ENCODE results near the gene TRA2B. TPM values are rescaled to one million over a fixed set of nuclear protein-coding genes. Genes with fewer than 3 reads are reported as not detected.

Gene TRA2B
- total and polyA plus RNA-seq, 12 donors = 78.2 to 242 (median 106) TPM

- H3K36me3 ChIP-seq (replicated peaks in 1 of 2) = peaks cover 0 to 4% of the 10 kb centered on the region in 2 donors
- H3K27me3 ChIP-seq = no peaks in the 10 kb centered on the region
- intact Hi-C loops (cut with DNase I) = no loop called here
- no peak for DNase-seq
- 1 to 2% (median 1%) methylated on average over 11 of the region's 11 CpGs for WGBS, 4 donors
- peak overlapping the region in 3 of 4 donors; percentile 54 to 90 (median 89) for H3K4me3 ChIP-seq
- peaks cover 48 to 50% of the 10 kb centered on the region in 2 donors for H3K4me1 ChIP-seq (replicated peaks in 1 of 2)
- TF ChIP-seq, protein P1, sequence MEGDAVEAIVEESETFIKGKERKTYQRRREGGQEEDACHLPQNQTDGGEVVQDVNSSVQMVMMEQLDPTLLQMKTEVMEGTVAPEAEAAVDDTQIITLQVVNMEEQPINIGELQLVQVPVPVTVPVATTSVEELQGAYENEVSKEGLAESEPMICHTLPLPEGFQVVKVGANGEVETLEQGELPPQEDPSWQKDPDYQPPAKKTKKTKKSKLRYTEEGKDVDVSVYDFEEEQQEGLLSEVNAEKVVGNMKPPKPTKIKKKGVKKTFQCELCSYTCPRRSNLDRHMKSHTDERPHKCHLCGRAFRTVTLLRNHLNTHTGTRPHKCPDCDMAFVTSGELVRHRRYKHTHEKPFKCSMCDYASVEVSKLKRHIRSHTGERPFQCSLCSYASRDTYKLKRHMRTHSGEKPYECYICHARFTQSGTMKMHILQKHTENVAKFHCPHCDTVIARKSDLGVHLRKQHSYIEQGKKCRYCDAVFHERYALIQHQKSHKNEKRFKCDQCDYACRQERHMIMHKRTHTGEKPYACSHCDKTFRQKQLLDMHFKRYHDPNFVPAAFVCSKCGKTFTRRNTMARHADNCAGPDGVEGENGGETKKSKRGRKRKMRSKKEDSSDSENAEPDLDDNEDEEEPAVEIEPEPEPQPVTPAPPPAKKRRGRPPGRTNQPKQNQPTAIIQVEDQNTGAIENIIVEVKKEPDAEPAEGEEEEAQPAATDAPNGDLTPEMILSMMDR (IDR thresholded peaks at IDR 0.05) = no peak
- no peak for TF ChIP-seq POLR2A (IDR thresholded peaks at IDR 0.05)
- H3K27ac ChIP-seq = peak overlapping the region in 4 of 5 donors; percentile 38 to 100 (median 72)
- H3K9me3 ChIP-seq (replicated peaks in 1 of 3) = no peaks in the 10 kb centered on the region
Measured at GRCh38 chr3:185935465-185936272, 2.1 kb downstream of the TRA2B start.

DNA sequence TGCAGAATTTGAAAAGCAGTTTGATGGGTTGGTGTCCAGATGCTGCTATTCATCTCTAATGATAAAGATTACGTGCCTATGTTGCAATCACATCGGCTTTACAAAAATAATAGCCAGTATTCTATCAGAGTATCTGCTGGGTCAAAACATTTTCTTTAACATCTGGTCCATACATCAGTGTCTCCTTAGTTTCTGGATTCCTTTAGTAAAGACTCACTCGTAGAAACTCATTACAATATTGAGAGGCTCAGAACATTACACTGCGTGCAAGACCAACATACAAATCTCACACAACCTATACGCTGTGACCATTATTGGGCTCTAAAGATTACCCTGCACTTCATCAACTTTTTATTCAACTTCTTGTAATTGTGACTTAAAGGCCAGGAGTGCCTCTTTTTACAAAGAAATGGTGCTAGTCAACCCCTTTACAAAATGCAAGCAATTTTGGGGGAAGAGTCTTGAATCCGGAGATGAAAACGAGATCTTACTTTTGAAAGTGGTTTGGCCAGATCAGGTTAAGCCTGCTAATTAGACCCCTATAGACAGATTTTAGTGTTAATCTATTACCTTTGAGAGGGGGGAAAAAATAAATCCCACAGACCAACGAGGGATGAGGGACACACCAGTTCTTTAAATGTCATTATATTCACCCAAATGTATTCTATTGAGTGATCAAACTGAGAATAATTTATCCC lies 2.9 kb downstream of the TRA2B start:
- no peak for TF ChIP-seq POLR2A (IDR thresholded peaks at IDR 0.05)
- TF ChIP-seq, protein P1 (IDR thresholded peaks at IDR 0.05) = no peak
- H3K4me1 ChIP-seq (replicated peaks in 1 of 2) = peaks cover 56 to 57% of the 10 kb centered on the region in 2 donors
- peak overlapping the region in 3 of 5 donors; percentile 45 to 100 (median 100) for H3K27ac ChIP-seq
- no peak for DNase-seq
- intact Hi-C loops (cut with DNase I) = no loop called here
- peak overlapping the region in 2 of 4 donors; percentile 89 to 90 for H3K4me3 ChIP-seq
- 1 to 3% (median 2%) methylated on average over 8 of the region's 8 CpGs for WGBS, 4 donors
- no peaks in the 10 kb centered on the region for H3K27me3 ChIP-seq
- peaks cover 0 to 8% of the 10 kb centered on the region in 2 donors for H3K36me3 ChIP-seq (replicated peaks in 1 of 2)
- H3K9me3 ChIP-seq (replicated peaks in 1 of 3) = no peaks in the 10 kb centered on the region

- Histone ChIP-seq H3K4me3 (peak overlapping the region in 2 of 4 donors; percentile 89 to 90), H3K9me3 (replicated peaks in 1 of 3) (no peaks in the 10 kb centered on the region), H3K27me3 (no peaks in the 10 kb centered on the region), H3K4me1 (replicated peaks in 1 of 2) (peaks cover 63 to 65% of the 10 kb centered on the region in 2 donors), H3K36me3 (replicated peaks in 1 of 2) (peaks cover 0 to 8% of the 10 kb centered on the region in 2 donors), H3K27ac (peak overlapping the region in 2 of 5 donors; percentile 100)
- TF ChIP-seq POLR2A (IDR thresholded peaks at IDR 0.05) = no peak
- TF ChIP-seq, protein P1 (IDR thresholded peaks at IDR 0.05) = no peak
- WGBS, 4 donors = 2 to 5% (median 4%) methylated on average over 6 of the region's 6 CpGs
- intact Hi-C loops (cut with DNase I) = no loop called here
- DNase-seq = no peak
Measured at GRCh38 chr3:185934174-185934557, 3.6 kb downstream of the TRA2B start.

- Histone ChIP-seq H3K36me3 (replicated peaks in 1 of 2) (peaks cover 0 to 8% of the 10 kb centered on the region in 2 donors), H3K27ac (peak overlapping the region in 2 of 5 donors; percentile 29 to 35), H3K9me3 (replicated peaks in 1 of 3) (no peaks in the 10 kb centered on the region), H3K27me3 (no peaks in the 10 kb centered on the region), H3K4me3 (peak overlapping the region in 1 of 4 donors; percentile 89), H3K4me1 (replicated peaks in 1 of 2) (peaks cover 69 to 71% of the 10 kb centered on the region in 2 donors)
- no peak for TF ChIP-seq POLR2A (IDR thresholded peaks at IDR 0.05)
- TF ChIP-seq, protein P1 (IDR thresholded peaks at IDR 0.05) = no peak
- no peak for DNase-seq
- intact Hi-C loops (cut with DNase I) = no loop called here
Measured at GRCh38 chr3:185933374-185934173, 4.2 kb downstream of the TRA2B start.
